Measurements from ENCODE around the gene MBOAT1.
A peak's percentile ranks its signal among the peaks of the same experiment; 100 is the strongest.

Gene MBOAT1

DNA sequence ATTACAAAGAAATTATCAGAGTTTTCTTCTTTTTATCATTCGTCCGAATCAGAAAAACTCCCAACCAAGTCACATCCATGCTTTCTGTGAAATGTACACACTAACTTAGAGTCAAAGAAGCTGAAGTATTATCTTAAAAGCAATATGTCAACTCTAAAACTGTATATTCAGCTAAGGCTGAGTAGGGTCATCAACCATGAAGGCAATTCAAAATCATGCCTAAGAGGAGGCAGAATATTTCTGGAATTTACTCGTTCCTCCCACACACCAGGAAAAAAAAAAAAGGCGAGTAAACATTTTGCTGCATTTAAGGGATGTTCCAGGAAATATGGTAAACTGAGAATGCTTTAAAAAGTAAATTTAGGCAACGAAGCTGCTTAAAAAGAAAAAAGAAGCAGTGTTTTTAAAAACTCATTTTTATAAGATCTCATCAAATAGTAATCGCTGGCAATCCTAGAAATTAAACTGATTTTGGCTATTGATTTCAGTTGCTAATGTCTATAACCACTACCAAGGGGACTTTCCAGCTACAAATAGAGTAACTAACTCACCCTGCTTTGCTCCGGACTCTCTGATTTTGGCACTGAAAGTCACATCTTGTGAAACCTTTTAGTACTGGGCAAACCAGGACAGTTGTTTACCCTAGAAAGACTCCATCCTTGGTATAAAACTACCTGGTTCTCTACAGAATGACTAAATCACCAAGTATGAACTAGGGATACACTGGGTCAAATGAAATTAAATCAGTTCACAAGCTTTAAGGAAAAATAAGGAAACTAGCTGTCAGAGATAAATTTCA lies 82.8 kb downstream of the MBOAT1 start:
- no peak for DNase-seq

DNA sequence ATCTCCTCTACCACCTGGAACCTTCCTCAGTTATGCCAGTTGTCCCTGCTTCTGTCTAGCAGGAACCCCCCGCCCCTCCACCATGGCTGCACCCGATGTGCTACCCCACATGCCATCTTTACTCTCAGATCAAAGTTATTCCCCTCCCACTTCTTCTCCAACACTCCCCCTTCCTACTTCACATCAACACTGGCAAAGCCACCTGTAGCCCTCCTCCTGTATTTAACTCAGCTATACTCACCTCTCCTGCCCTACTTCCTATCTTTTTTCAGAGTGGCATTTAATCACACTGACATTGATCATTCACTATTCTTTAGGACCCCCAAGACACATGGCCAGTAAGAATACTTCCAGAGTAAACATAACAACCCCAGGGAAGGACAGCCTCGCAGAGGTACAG lies 84.3 kb downstream of the MBOAT1 start:
- no peak for DNase-seq

DNA sequence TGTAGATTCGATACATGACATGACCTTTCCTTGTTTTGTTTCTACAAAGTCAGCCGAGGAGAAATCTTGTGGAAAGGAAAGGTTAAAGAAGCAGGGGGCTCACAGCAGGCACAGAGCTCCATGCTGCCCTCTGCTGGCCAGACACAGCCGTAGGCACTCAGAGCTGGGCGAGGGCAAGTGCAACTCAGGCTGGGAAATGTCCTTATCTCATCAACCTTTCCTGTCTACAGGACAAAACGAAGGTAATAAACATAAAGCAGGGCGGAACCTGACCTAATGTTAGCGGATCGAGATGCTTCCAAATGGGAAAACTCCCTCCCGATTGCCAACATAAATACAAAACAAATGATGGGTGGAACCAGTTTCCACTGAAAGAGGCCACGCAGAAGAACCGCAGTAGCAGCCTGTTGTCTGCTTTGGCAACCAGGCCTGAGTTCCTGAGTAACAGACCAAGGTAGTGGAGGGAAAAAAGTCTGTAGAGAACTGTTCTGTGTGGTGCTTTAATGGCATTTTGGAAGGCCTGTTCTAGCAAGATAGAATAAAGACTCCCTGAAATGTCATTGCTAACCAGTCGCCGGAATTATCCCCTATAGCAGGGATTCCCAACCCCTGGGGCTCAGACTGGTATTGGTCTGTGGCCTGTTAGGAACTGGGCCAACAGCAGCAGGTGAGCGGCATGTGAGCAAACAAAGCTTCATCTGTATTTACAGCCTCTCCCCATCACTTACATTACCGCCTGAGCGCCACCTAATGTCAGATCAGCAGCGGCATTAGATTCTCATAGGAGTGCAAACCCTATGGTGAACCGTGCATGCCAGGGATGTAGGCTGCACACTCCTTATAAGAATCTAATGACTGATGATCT lies 85.2 kb downstream of the MBOAT1 start:
- DNase-seq = peak; percentile 97

DNA sequence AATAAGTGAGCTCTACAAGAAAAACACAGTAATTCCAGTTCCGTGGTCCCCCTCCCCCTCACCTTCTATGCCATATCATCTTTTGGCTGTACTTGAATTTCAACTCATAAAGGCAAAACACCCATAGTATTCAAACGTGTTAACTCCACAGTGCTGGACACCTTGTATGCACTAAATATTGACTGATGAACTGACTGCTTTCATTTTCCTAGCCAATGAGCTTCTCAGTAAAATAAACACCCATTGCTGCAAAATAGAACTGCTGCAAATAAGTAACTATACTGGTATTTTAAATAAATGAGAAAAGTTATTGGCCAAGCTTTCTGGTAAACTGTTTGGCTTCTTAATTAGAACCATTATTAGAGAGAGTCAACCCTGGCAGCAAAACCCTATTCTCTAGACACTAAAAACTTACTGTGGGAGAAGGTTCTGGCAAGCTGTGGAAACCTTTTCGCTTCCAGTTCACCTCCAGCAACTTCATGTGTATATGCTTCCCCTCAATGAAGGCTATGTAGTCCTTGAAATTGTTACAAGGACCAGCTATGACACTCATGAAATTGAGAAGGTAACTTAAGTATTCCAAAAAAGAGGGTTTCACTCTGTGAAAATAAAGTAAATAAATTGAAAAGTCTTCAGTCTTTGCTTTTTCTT lies 86.0 kb downstream of the MBOAT1 start:
- DNase-seq = peak; percentile 23

DNA sequence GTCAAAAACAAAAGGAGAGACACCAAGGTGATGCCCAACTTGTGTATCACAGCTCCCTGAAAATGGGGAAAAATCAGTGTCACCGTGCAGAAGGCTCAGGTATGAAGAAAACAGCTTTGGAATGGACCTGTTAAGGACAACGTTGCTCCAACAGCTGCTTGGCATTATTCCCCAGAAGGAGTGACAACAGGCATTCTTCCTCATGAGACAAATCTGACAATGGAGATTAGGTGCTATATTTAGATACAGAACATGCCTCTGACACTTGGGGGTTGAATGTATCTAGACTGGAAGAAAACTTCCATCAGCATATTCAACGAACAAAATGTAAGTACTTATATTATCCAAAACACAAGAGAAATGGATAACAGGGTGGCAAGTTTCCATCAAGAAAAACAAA lies 87.7 kb downstream of the MBOAT1 start:
- no peak for DNase-seq

DNA sequence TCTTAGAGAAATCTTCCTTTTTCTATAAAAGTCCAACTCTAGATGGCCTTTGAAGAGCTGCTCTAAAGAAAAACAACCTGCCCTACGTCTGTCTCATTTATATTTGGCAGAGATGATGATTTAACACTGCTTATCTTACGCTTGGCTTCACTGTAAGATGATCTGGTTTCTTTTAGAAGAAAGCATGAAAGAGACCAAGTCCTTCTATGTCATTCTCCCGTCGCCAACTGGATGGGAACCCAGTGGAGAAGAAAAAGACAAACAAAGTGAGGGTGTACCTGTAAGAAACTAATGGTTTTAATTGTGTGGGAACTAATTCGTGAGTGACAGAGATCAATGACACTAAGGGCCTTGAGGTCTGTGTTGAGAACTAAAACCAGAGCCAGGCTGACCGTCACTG lies 92.8 kb downstream of the MBOAT1 start:
- no peak for DNase-seq

DNA sequence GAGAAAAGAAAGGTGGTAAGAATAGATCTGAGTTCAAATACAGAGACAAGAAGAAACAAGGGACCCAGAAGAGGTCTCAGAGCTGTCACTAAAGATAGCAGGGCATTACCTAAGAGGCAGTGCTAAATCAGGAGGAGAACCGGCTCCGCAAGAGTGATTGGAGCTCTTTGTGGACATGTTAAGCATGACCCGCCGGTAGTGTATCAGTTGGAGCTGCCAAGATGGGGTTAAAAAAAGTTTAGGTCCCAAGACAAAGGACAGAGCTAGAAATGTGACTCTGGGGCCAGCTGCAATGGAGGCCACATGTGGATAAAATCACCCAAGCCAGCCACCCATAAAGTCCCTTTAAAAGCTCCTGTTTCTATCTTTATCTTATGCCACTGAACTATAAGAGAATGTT lies 93.4 kb downstream of the MBOAT1 start:
- DNase-seq = no peak

DNA sequence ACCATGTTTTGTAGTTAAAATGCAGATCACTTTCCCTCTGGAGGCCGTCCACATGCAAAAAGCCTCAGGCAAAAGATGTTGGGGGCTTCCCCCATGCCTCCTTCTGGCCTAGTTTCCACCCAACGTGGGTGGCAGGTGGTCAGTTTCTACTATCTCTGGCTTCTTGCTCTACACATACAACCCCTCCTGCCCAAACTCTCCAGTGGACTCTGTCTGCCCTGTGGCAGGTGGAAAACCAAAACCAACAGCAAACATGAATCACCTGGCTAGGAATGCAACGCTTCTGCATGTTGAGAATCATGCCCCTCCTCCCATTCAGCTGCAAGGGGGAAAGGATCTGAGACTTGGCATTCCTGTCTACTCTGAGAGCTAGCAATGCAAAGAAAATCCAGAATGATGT lies 94.8 kb downstream of the MBOAT1 start:
- no peak for DNase-seq

DNA sequence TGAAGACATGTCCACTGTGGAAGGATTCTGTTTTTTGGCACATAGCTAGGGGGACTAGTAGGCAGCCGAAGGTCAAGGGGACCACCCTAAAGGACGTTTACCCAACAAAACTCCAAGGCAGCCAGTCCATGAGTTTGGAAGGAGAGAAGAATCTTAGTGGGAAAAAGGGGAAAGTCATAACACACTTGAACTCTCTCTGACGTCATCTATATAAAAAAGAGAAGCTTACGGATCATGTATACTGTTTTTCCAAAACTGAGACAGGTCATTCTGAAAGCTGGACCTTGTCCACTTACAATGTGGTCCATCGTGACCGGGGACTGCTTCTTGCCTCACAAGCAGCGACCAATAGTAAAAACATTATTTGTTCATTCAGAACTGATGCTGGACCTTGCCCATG lies 95.5 kb downstream of the MBOAT1 start:
- no peak for DNase-seq

DNA sequence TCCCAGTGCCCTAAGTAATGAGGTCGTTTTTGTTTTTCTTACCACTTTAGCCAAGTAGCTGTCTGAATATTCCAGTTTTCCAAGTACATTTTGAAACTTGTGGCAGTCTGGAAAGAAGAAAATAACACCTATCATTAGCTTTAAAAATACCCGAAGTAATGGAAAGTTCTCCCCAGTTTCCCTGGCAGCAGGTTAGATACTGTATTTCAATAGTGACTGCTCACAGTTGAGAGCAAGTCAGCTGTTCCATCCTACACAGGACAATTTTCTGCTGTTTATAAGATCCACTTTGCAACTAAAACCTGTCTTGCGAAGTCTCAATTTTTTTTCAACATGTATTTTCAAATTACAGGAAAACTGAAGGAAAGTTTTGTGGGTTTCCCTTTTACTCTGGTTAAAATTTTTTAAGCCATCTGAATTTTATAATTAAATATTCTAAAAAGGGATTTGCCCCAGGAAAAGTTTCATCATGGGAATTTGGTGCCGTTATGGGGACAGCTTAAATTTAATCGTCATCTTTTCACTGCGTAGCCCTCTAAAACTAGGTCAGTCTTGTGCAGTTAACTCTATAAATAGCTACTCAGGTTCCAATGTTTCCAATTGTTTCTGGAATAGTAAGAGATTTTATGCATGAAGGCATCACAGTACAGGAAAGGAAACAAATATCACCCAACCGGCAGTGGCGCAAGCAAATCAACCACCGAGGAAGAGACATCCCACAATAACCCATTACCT lies 96.9 kb downstream of the MBOAT1 start:
- DNase-seq = no peak

DNA sequence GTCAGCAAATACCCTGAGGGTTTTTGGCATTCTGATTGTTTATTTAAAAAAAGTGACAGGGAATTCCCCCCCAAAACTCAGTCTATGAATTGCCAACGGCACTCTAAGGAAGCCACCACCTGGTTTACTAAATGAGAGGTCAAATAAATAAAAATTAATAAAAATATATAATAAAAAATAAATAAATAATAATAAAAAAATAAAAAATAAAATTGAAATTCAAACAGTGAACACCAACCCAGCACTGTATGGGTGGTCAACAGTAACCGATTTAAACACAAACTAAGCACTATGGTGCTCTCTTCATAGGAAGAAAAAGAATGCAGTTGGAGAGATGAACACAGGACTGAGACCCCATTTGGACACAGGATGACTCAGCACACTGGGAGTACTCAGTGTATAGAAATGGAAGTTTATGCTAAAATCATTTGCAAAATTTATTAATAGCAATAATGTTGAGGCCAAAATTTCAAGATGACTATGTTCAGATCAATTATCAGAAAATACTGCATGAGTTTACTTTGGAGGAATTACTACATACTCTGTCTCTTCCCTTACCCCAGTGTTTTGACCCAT lies 98.5 kb downstream of the MBOAT1 start:
- no peak for DNase-seq

DNA sequence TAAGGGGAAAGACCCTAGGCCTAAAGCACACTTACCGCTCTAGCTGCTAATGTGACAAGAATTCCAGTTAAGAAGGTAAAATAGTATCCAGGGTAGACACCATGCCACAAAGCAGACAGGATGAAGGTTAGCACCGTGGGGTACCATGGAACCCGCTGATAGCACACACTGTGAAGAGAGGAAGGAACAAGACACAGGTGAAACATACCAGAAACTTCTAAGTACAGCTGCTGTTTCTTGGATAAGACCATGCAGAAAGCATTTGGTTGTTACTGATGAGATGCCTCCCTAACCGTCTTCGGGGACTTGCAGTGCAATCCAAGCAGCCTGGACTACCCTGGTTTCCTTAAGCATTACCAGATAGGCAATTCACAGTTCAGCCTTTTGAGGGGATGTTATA lies 99.4 kb downstream of the MBOAT1 start:
- DNase-seq = no peak

DNA sequence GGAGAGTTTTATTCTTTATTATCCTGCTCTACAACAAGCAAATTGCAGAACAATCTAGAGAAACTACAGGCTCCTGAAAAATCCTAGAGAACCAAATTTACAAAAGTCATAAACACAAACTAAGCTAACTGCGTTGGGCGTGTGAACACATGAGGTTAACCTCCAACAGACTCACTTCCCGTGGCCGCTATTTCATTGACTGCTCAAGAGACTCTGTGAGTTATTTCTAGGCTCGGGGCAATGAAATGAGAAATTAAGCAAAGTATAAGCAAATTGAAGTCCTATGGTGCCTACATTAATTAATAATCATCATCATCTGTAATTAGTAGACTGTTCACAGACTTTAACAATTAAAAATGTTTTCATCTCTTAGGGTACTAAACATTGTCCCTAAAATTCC lies 100.0 kb downstream of the MBOAT1 start:
- no peak for DNase-seq

DNA sequence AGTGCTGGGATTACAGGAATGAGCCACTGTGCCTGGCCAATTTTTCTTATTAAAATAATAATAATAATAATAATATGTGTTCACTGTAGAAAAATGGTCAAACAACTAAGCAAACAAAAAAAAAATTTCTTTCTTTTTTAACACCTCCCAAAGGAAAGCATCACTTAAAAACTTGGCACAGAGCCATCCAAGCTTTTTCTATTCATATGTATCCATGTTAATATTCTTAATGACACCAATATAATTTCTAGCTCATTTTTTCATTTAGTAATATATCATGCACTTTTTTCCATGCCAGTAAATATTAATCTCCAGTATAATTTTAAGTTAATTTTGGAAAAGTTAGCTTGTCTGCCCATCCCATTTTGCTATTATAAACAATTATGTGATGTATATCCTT lies 101.8 kb downstream of the MBOAT1 start:
- no peak for DNase-seq

DNA sequence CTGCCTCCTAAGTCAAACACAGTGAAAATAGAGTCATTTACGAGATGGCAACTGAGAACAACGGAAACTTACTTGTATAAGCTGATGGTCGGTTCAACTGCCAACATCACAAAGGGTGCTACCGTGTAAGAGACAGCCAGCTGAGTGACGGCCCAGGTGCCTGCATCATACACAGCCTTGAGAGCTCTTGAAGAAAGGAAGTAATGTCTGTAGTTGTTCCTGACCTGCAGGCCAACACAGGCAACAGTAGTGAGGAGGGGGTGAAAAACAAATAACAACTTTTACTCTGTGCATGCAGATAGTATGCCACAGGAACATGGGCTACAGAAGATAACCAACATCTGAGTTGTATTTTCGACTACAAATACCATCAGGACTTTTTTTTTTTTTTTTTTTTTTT lies 102.7 kb downstream of the MBOAT1 start:
- DNase-seq = no peak

DNA sequence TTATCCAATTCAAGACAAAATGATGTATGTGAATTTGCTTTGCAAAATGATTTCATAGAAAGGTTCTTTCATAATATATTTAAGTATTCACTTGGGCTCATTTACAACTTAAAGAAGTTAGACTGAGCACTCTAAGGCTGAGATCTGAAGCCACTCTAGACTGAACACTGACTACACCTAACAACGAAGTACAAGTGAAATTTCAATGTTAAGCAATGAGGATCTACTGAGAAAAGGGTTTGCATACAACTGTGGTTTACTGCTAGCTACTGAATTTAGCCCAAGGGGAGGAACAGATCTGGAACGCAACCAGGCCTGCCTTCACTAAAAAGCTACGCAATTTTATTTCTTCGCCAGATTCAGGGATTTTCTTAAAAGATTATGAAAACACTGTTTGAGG lies 106.4 kb downstream of the MBOAT1 start:
- no peak for DNase-seq

DNA sequence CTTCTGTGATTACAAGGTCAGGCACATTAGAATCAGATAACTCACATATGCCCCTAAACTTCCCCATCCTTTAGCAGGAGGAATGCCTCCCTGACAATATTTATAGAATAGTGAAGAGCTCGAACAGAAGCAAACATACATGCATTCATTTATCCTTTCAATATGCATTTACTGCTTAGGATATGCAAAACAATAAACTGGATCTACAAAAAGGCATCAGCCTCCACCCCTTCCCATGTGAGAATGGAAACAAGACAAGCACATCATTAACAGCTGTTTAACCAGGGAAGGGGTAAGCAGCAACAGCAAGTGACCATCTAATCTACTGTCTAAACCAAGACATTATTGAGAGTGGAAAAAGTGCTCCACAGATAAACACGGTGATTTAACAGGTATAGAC lies 107.6 kb downstream of the MBOAT1 start:
- DNase-seq = no peak

DNA sequence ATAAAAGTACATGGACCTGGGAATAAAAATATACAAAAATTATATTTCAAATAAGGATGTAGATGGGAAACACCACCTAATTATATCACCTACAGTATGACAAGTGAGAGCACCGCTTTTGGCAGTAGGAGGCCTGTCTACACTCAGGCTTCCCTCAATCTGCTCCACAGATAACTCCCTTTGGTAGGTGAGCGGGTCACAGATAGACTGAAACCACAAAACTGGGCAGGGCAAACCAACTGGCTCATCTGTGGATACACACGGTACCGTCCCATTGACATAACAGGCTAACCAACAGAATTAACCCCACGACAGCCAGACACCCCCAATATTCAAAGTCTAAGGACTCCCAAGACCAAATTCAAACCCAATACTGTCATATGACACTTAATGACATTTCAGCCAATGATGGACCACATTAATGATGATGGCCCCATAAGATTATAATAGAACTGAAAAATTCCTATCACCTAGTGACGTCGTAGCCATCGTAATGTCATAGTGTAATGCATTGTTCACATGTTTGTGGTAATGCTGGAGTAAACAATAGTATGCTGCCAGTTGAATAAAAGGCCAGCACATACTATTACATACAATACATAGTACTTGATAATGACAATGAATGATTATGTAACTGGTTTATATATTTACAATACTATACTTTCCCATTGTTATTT lies 109.7 kb downstream of the MBOAT1 start:
- no peak for DNase-seq

DNA sequence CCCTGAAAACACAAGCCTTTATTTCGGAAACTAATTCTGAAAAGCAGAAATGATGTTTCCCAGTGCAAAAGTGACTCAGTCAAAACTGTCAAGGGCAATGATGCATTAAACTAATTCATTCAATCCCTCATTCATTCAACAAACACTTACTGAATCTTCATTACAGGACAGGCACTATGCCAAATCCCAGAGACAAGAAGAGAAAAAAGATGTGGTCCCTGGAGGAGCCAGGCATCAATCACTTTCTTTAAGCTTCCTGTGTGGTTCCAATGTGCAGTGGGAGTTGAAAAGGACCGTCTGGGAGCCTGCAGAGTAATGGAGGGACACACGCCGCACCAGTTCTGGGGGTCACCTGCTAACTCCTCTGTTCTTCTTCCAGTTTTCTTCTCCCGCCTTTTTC lies 113.1 kb downstream of the MBOAT1 start:
- DNase-seq = no peak

DNA sequence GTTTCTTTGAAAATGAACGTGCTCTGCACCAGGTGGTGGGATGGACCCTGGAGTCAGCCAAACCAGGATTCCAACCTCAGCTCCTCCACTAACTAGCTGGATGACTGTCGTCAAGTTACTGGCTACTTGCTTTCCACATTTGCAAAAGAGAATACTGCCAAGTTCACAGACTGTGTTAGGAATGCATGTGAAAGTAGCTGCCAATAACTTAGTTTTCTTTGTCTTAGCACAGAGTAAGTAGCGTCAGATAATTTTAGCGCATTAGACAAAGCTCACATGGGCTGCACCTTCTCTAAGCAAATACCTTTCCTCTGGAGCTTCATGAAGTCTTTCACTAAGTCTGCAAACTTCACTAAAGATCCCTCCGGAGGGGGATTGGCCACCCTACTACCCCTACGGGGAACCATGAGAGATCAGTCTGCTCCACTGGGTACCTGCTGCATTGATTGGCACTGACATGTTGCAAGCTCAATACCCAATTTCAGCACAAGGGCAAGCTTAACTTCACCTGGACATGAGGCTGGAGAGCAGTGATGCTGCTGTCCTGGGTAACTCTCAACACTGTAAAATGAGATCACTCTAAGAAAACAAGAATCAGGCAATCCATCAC lies 113.9 kb downstream of the MBOAT1 start:
- no peak for DNase-seq

DNA sequence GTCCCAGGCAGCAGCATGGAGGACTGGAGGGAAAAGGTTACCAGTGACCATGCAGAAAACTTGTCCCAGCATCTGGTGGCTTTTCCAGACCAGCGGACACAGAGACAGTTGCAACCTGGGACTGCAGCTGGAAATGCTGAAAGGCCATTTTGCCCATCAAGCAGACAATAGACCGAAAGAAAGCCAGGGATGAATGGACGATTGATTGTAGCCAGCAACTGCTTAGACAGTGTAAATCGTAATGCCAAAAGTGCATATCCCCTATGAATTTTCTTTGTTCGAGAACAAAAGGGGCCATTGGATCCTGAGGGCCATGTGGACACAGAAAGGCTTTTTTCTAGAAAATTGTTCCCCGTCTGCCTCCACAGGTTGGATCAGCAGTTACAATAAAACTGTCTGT lies 115.7 kb downstream of the MBOAT1 start:
- DNase-seq = no peak

DNA sequence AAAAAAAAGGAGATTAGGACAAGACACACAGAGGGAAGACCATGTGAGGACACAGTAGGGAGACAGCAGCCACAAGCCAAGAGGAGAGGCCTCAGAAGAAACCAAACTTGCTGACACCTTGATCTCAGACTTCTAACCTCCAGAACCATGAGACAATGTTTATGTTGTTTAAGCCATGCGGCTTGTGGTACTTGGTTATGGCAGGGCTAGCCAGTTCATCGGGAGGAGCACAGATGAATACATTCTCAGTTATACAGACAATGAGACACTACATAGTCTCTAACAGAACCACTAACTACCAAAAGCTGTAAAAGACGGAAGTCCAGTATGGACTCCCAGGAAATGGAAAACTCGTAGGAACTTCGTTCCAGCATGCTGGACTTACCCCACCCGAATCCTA lies 116.8 kb downstream of the MBOAT1 start:
- no peak for DNase-seq
